Left renal cortex interstitium (tissue), 4 donors: ENCODE measurements around the gene CADPS2. TPM values are rescaled to one million over a fixed set of nuclear protein-coding genes. Genes with fewer than 3 reads are reported as not detected.
A peak's percentile ranks its signal among the peaks of the same experiment; 100 is the strongest.
"Not testable (repeated sequence)": the region's sequence is repeated elsewhere in the genome, so short reads cannot be mapped to it uniquely, and the experiment has no call there.

ENCODE experiments used
- DNase-seq, 4 donors: peaks; one replicate each; pipeline ENCODE4 v3.0.0-alpha.2; 2013; ENCODE audit warnings: low read depth in 4 of 4, low spot score in 2 of 4, missing footprints in 1 of 4
- polyA plus RNA-seq, 4 donors: library from polyadenylated mRNA; unstranded; fragments of 120-200 nt; gene quantifications; one replicate each; pipeline ENCODE4 v1.2.1, GENCODE V29; 2013; ENCODE audit not compliant: insufficient read length in 4 of 4

The CADPS2 gene
- polyA plus RNA-seq, 4 donors: 39.1 to 65.8 (median 46.5) TPM

GRCh38 chr7:122719010-122719578, 167.2 kb downstream of the CADPS2 start:
- no peak for DNase-seq

- DNase-seq: no peak
Observed at GRCh38 chr7:122717356-122718089, 168.7 kb downstream of the CADPS2 start.

DNA sequence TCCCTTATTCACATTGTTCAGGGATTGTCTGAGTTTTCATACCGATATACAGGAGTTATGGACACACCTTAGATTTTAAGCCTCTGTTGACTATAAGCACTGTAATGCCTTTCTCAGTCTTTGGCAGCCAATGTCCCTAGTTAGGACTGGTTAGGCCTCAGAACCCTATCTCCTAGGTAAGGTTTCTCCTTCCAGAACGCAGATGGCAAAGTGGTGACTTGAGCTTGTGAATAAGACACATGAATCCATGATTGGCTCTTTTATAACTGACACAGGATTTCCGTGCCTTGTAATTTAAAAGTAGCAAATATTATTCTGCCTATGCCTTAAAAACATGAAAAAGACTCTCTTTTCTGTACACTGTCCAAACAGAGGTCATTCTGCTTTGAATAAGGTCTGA, 171.1 kb downstream of the CADPS2 start:
- no peak for DNase-seq

DNA sequence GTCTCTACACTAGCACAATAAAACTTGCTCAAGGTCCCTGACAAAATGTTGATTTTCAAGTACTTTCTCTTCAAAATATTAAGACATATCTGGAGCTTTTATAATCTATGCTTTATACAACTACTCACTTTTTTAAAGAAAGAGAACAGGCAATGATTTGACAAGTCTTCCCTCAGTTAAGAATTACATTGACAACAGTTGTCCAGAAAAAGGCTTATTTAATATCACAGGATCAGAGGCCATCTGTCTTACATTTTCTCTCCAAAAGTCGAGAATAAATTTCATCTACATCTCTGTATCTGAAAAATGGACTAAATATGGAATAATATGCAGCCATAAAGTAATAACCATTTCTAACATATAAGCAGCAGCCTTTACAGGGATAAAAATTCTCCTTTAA, 175.3 kb downstream of the CADPS2 start:
- no peak for DNase-seq

GRCh38 chr7:122709930-122710646, 176.2 kb downstream of the CADPS2 start:
- DNase-seq: no peak

DNA sequence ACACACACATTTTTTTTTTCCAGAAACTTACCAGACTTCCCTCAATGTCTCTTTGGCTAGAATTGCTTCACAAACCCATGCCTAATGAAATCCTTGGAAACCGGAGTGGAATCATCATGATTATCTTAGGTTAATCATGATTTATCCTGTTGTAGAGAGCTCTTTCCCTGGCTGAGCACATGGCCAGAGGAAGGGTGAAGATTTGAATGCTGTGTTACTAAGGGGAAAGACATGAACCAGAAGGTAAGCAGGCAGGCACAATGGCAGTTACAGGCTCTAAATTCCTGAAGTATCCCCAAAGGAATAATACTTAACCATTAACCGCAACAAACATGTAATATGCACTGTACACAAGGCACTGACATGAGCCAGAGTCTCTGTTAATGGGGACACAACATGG, 179.4 kb downstream of the CADPS2 start:
- DNase-seq: no peak

DNA sequence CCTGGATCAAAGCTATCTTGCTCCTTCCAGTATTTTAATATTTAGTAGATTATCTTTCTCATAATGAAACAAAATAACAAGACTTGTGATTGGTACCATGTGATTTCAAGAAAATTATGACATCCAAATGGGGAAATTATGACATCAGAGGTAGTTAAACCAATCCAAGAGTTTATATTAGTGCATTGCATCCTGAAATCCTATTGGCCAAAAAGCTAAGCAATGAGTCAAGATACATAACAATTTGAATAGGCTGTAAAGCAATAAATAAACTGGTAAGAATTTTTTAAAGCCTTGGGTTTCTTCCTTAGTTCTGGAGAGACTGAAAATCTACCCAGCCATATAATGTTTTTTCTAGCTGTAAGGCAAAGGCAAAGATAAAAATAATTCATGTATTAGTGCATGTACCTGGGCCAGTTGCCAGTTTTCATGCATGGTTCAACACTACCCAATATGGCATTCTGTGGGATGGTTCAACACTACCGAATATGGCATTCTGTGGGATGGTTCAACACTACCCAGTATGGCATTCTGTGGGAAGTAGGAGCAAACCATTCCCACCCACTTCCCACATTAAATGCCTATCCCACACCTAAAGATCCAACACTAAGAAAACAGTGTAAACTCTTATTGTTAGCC, 183.3 kb downstream of the CADPS2 start, which contains the start of gene RNF148:
Gene RNF148 (minus strand): TSS at position 51 of the 639 bp plus-strand sequence. CDS start 172 bp downstream, outside the sequence.
- DNase-seq: no peak

GRCh38 chr7:122699017-122699416, 187.2 kb downstream of the CADPS2 start, which contains the start of gene RNF133:
Gene RNF133 (minus strand): TSS chr7:122699117. CDS start chr7:122698918, 199 bp downstream.
- no peak for DNase-seq

- DNase-seq: no peak
Observed at GRCh38 chr7:122695816-122696215, 190.4 kb downstream of the CADPS2 start.

DNA sequence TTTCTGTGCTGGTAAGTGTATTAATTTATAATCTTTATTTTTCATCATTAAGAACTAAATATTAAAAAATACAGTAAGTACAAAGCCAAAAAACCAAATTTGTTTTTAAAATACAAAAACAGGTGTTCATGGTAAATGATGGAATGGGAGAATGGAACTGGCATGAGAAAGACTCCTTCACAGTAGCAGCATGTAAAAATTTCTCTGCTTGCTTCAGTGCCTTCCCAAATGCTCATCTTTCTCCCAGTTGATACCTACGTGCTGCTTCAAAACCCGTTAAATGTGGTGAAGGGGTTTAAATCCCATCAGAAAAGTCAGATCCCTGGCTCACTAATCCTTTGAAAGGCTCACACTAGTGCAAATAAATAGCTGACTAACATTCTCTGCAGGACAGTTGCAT, 191.6 kb downstream of the CADPS2 start:
- no peak for DNase-seq

DNA sequence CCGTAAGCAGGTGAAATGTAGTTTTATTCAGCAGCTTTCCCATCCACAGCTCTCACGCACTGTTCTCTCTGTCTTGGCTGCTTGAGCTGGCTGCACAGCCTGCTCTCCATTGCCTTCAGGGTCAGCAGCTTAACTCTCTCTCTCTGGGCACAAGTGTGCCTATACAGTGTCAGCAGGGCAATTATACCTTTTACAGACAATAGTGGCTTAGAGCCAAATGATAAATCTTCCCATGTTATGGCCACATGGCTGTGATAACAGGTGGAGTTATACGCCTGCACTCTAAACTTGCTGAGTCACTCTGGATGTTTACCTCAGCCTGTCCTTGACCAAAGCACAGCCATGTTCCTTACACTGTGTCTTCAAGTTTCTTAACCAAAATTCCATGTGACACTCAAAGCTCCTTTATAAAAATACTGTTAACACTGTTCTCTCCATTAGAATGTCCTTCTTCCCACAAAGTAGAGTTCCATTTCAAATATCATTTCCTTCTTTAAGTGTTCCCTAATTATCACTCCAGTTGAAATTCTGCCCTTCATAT, 193.4 kb downstream of the CADPS2 start:
- no peak for DNase-seq

GRCh38 chr7:122691569-122692235, 194.6 kb downstream of the CADPS2 start:
- DNase-seq: no peak

DNA sequence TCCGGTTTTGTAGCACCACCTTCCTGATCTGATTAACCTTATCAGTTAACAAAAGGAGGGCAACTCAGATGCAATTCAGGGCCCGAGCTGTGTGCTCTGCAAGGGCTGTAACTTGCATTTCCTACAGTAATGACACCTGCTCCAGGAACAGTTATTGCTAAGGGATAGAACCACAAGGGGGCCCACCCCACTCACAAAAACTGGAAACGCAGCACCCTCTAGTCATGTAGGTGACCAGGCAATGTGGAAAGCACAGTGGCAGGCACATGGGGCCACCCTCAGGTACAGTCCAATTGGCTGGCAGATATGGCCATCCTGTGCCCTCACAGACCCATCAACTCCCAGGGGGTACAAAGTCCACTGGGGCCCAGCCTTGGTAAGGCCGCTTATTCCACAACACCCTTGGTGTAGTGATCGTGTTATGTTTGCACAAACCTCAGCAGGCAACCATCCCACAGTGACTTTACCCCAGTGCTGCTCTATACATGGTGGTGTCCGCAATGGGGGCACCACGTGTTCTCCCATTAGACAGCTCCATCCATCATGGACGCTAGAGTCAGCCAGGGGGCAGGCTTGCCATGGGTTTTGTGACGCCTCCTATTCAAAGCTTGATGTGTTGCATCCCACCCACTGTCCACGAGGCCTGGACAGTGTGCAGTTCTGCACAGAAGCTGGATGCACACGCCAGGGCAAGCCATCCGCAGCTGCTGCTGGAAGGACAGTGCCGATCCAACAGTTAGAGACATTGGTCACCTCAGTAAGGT, 196.7 kb downstream of the CADPS2 start:
- no peak for DNase-seq

DNA sequence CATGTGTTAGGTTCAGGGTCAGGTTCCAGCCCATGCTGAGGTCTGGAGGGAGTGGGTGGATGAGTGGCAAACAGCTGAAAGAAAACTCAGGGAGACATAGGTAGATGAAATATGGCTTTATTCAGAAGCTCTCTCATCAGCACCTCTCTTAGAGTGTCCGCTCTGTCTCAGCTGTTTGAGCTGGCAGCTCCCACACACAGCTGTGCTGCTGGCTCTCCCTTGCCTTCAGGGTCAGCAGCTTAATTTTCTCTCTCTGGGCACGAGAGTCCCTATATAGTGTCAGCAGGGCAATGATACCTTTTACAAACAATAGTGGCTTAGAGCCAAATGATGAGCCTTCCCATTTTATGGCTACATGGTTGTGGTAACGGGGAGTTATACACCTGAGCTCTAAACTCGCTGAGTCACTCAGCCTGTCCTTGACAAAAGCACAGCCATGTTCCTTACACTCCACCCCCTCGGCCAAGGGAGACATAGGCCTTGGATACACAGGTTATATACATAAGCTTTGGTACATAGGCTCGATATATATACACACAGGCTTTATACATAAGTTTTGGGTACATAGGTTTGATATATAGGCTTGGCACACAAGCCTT, 197.8 kb downstream of the CADPS2 start:
- DNase-seq: peak in 3 of 4 donors; percentile 16 to 29 (median 21)

DNA sequence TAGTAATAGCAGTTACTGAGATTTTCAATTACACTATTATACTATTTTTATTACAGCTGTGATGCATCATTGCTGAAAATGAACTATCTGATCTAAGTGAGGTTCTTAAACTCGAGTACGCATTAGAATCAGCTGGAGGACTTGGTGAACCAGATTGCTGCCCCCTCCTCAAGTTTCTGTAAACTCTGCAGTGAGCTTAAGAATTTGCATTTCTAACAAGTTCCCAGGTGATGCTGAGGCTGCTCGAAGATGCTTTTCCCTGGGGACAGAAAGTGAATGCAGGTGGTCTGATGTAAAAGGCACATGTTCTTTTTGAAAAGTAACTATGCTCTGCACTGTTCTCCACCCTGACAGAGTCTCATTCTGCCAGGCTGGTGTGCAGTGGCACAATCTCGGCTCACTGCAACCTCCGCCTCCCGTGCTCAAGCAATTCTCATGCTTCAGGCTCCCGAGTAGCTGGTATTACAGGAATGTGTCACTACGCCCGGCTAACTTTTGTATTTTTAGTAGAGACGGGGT, 199.8 kb downstream of the CADPS2 start:
- DNase-seq: no peak

DNA sequence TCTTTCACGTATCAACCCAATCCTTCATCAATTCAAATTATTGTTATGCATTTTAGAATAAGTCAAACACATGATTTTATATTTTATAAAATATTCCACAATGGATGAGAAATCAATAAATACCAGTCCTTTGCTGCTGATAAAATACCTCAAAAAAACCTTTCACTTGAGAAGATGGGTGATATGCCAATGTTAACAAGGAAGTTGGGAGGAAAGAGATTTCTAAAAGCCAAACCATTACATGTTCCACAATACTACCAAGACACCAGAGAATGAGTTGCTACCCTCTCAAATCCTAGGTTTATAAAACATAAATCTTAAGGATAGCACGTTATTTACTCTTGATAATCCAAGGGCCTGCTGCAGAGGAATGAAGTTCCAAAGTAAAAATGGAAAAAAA, 201.8 kb downstream of the CADPS2 start:
- DNase-seq: no peak

DNA sequence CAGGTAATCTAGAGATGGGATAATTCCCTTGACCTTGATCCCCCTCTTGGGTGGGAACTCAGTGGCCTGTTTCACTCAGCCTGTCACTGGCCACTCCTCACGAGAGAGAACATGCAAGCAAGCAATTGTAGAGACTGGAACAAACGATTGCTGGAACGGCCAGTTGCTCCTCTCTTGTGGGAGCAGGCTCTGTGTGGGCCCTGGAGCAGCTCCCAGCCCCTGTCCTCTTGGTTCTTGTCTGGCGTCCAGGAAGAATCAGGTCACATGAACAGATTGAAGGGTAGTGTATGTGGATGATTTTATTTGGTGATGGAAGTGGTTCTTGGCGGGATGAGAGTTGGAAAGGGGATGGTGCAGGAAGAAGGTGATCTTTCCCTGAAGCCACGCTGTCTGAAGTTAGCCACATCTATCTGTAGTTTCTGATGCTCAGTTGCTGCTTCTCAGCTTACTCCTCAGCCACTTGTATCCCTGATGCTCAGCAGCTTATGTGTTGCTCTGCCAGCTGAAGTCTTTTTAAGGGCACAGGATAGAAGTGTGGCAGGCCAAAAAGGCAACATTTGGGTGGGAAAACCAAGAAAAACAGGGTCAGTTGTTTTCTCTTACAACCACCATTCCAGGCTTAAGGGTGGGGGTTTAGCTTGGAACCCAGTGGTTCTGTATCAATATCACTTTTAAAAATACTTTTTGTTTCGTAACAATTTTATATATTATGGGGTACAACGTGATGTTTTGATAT, 203.3 kb downstream of the CADPS2 start:
- DNase-seq: no peak

DNA sequence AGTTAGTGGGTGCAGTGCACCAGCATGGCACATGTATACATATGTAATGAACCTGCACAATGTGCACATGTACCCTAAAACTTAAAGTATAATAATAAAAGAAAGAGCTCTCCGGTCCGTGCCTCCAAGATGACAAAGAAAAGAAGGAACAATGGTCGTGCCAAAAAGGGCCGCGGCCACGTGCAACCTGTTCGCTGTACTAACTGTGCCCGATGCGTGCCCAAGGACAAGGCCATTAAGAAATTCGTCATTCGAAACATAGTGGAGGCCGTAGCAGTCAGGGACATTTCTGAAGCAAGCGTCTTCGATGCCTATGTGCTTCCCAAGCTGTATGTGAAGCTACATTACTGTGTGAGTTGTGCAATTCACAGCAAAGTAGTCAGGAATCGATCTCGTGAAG, 205.1 kb downstream of the CADPS2 start:
- DNase-seq: not testable (repeated sequence)
